GM12878 (cell line): Measurements from ENCODE around the gene NRG3.

Experiments
- DPF2 ChIP-seq: fragments of 450-650 bp; IDR thresholded peaks from 2 replicates; pipeline ENCODE4 v1.6.1; 2017; ENCODE audit warnings: mild to moderate bottlenecking
- MXI1 ChIP-seq: fragments of 150-350 bp; IDR thresholded peaks from 2 replicates; pipeline ENCODE4 v1.6.1; 2011; ENCODE audit warnings: low read depth, mild to moderate bottlenecking, inconsistent platforms, low read length, improper control_type of control experiment
- POLR2A ChIP-seq: IDR thresholded peaks from 2 replicates; pipeline ENCODE4 v1.6.1; 2011; ENCODE audit warnings: low read depth, mild to moderate bottlenecking, low read length
- POLR2AphosphoS5 ChIP-seq: IDR thresholded peaks from 2 replicates; pipeline ENCODE4 v1.6.1; 2011; ENCODE audit warnings: mild to moderate bottlenecking, low read length, inconsistent platforms
- RAD21 ChIP-seq: IDR thresholded peaks from 2 replicates; pipeline ENCODE4 v1.6.1; 2011; ENCODE audit warnings: mild to moderate bottlenecking, low read depth, low read length, moderate library complexity; ENCODE audit not compliant: insufficient read depth
- RAD51 ChIP-seq: fragments of 450-650 bp; IDR thresholded peaks from 2 replicates; pipeline ENCODE4 v1.6.1; 2016; ENCODE audit warnings: moderate library complexity, mild to moderate bottlenecking, inconsistent platforms
- SREBF2 ChIP-seq: IDR thresholded peaks from 2 replicates; pipeline ENCODE4 v1.6.1; 2012; ENCODE audit warnings: mild to moderate bottlenecking, low read length
- ZNF207 ChIP-seq: fragments of 450-650 bp; IDR thresholded peaks from 2 replicates; pipeline ENCODE4 v1.6.1; 2014; ENCODE audit warnings: antibody characterized with exemption, mild to moderate bottlenecking, borderline replicate concordance
- TF ChIP-seq, protein P1 (sequence below), 3 experiments: IDR thresholded peaks in 2 of 3; conservative IDR thresholded peaks in 1 of 3; 2 replicates each; pipeline ENCODE4 v1.5.1; 2011; ENCODE audit warnings: low read depth in 3 of 3, low read length in 3 of 3, mild to moderate bottlenecking in 3 of 3, control low read depth in 2 of 3, moderate library complexity in 2 of 3, inconsistent platforms in 1 of 3, mixed read lengths in 1 of 3; ENCODE audit not compliant: control insufficient read depth in 2 of 3, insufficient read depth in 1 of 3; ENCODE audit errors: extremely low read depth in 1 of 3
- TF ChIP-seq, protein P2 (sequence below): IDR thresholded peaks from 2 replicates; pipeline ENCODE4 v1.6.1; 2012; ENCODE audit warnings: low read depth, low read length, improper control_type of control experiment
- TF ChIP-seq, protein P3 (sequence below): fragments of 450-650 bp; IDR thresholded peaks from 2 replicates; pipeline ENCODE4 v1.6.1; 2017; ENCODE audit warnings: low read depth, mild to moderate bottlenecking, moderate library complexity

DNA sequence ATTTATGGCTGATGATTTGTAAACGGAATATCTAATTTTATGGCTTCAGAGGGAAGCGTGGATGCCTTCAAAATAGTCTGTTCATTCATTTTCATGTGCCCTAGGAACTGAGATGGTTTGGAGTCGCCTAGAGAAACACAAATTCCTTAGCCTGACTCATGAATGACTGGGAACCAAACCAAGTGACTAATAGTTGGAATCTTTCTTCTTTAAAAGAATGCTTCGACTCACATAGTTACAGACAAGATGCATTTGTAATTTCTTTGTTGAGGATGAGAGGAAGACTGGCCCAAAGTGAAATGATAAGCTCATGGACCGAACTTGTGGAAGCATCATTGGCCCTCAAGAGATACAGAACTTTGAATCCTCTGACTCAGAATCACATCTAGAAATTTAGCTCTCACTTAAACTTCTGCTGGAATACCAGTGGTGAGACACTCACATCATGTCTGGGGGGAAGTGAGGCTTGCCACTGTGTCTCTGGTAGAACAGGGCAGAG, 1107.2 kb downstream of the NRG3 start:
- TF ChIP-seq MXI1 (no peak), POLR2A (no peak), POLR2AphosphoS5 (no peak), RAD21 (no peak), ZNF207 (no peak), RAD51 (no peak), SREBF2 (no peak), DPF2 (no peak)
- TF ChIP-seq, protein P1, sequence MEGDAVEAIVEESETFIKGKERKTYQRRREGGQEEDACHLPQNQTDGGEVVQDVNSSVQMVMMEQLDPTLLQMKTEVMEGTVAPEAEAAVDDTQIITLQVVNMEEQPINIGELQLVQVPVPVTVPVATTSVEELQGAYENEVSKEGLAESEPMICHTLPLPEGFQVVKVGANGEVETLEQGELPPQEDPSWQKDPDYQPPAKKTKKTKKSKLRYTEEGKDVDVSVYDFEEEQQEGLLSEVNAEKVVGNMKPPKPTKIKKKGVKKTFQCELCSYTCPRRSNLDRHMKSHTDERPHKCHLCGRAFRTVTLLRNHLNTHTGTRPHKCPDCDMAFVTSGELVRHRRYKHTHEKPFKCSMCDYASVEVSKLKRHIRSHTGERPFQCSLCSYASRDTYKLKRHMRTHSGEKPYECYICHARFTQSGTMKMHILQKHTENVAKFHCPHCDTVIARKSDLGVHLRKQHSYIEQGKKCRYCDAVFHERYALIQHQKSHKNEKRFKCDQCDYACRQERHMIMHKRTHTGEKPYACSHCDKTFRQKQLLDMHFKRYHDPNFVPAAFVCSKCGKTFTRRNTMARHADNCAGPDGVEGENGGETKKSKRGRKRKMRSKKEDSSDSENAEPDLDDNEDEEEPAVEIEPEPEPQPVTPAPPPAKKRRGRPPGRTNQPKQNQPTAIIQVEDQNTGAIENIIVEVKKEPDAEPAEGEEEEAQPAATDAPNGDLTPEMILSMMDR (IDR thresholded peaks at IDR 0.05 in 2 of 3, conservative IDR thresholded peaks at IDR 0.05 in 1 of 3; ENCODE audit: control insufficient read depth in 2 of 3, extremely low read depth in 1 of 3, insufficient read depth in 1 of 3, low read depth in 3 of 3, low read length in 3 of 3) = no peak
- TF ChIP-seq, protein P2, sequence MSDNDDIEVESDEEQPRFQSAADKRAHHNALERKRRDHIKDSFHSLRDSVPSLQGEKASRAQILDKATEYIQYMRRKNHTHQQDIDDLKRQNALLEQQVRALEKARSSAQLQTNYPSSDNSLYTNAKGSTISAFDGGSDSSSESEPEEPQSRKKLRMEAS = no peak
- TF ChIP-seq, protein P3, sequence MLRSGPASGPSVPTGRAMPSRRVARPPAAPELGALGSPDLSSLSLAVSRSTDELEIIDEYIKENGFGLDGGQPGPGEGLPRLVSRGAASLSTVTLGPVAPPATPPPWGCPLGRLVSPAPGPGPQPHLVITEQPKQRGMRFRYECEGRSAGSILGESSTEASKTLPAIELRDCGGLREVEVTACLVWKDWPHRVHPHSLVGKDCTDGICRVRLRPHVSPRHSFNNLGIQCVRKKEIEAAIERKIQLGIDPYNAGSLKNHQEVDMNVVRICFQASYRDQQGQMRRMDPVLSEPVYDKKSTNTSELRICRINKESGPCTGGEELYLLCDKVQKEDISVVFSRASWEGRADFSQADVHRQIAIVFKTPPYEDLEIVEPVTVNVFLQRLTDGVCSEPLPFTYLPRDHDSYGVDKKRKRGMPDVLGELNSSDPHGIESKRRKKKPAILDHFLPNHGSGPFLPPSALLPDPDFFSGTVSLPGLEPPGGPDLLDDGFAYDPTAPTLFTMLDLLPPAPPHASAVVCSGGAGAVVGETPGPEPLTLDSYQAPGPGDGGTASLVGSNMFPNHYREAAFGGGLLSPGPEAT = no peak
